HepG2 (cell line): ENCODE measurements around the gene ZDHHC13. TPM values are rescaled to one million over a fixed set of nuclear protein-coding genes. Genes with fewer than 3 reads are reported as not detected.

Source experiments
- ATAC-seq: fragments of 200-7000 bp; cut with Tn5 transposase; 3 replicates; pipeline ENCODE4 v1.9.1; 2020; ENCODE audit warnings: mild to moderate bottlenecking, moderate library complexity
- BruUV-seq: library from RNA; stranded (reverse); fragments of 400-500 nt; replicated peaks from 2 replicates; lab custom pipeline; 2021; lab: Mats Ljungman, UMichigan
- CTCF ChIA-PET: fragments of 300-600 bp; formaldehyde crosslinking; extraction: SDS; loops from one replicate; lab custom pipeline; 2021; ENCODE audit warnings: low total read pairs, inconsistent platforms, low intra/inter-chr PET ratio; lab: Yijun Ruan, JAX
- POLR2A ChIA-PET: fragments of 350-600 bp; sonication (Branson Sonifier 250); formaldehyde crosslinking; loops from one replicate; lab custom pipeline; 2020; ENCODE audit warnings: antibody characterized with exemption, inconsistent platforms; lab: Yijun Ruan, JAX
- DNase-seq: peaks from one replicate; pipeline ENCODE4 v3.0.0-alpha.2; 2015; ENCODE audit warnings: low spot score
- FAIRE-seq: peaks from 3 replicates; lab custom pipeline; 2011; peaks lifted over from hg19 to GRCh38; lab: Jason Lieb, UNC
- H2AFZ ChIP-seq: one replicate; pipeline ENCODE4 v1.6.1; 2011; ENCODE audit warnings: low read length, inconsistent platforms
- H3K27ac ChIP-seq: fragments of 300-600 bp; 3 replicates; pipeline ENCODE4 v1.8.0; 2011; ENCODE audit warnings: mixed run types, mild to moderate bottlenecking, mixed read lengths, low read length, inconsistent platforms; ENCODE audit not compliant: insufficient read depth; ENCODE audit errors: extremely low read length
- H3K27me3 ChIP-seq, 2 experiments: fragments of 200-600 bp in 1 of 2; 2 replicates in 1 of 2; 3 replicates in 1 of 2; pipeline versions ENCODE4 v1.6.0 to v1.8.0; 2011; ENCODE audit warnings: low read length in 2 of 2, mild to moderate bottlenecking in 2 of 2, moderate library complexity in 2 of 2, inconsistent platforms in 1 of 2; ENCODE audit not compliant: insufficient read depth in 2 of 2, control insufficient read depth in 1 of 2
- H3K36me3 ChIP-seq, 2 experiments: fragments of 200-600 bp in 1 of 2; replicated peaks in 1 of 2; 2 replicates in 1 of 2; 3 replicates in 1 of 2; pipeline versions ENCODE4 v1.5.1 to v1.8.0; 2011; ENCODE audit warnings: low read length in 2 of 2, inconsistent platforms in 1 of 2; ENCODE audit not compliant: insufficient read depth in 2 of 2, control insufficient read depth in 1 of 2
- H3K4me1 ChIP-seq: 2 replicates; pipeline ENCODE4 v1.5.1; 2012; ENCODE audit warnings: low read length, inconsistent platforms; ENCODE audit not compliant: insufficient read depth
- H3K4me2 ChIP-seq: 2 replicates; pipeline ENCODE4 v1.6.0; 2011; ENCODE audit warnings: low read depth, low read length, inconsistent platforms
- H3K4me3 ChIP-seq, 3 experiments: fragments of 200-600 bp in 1 of 3; sonication (generic), shearing (Covaris generic) in 1 of 3; replicated peaks in 1 of 3; 2 replicates each; pipeline ENCODE4 v1.5.1; 2011 to 2016; ENCODE audit warnings: low read length in 3 of 3, inconsistent platforms in 2 of 3, low read depth in 2 of 3, mild to moderate bottlenecking in 2 of 3, control low read depth in 1 of 3, mixed read lengths in 1 of 3; ENCODE audit not compliant: insufficient read depth in 1 of 3
- H3K79me2 ChIP-seq: one replicate; pipeline ENCODE4 v1.6.1; 2011; ENCODE audit warnings: low read length, inconsistent platforms; ENCODE audit not compliant: insufficient read depth
- H3K9ac ChIP-seq: 2 replicates; pipeline ENCODE4 v1.6.0; 2011; ENCODE audit warnings: mild to moderate bottlenecking, low read depth, low read length, inconsistent platforms; ENCODE audit not compliant: insufficient read depth
- H3K9me3 ChIP-seq: 2 replicates; pipeline ENCODE4 v1.5.1; 2012; ENCODE audit warnings: mild to moderate bottlenecking, low read length
- H4K20me1 ChIP-seq: 2 replicates; pipeline ENCODE4 v1.6.0; 2011; ENCODE audit warnings: inconsistent platforms, mild to moderate bottlenecking, low read length, moderate library complexity; ENCODE audit not compliant: insufficient read depth
- BCLAF1 ChIP-seq: fragments of 450-650 bp; IDR thresholded peaks from 2 replicates; pipeline ENCODE4 v1.6.1; 2017; ENCODE audit warnings: mild to moderate bottlenecking
- BRD4 ChIP-seq: sonication (generic); formaldehyde crosslinking; IDR thresholded peaks from 2 replicates; pipeline ENCODE4 v1.4.0; 2020; ENCODE audit warnings: missing genetic modification reagents
- GABPA ChIP-seq, 2 experiments: IDR thresholded peaks; 2 replicates each; pipeline ENCODE4 v1.6.1; 2011 to 2016; ENCODE audit warnings: low read depth in 2 of 2, low read length in 1 of 2, missing biosample characterization in 1 of 2, missing genetic modification characterization in 1 of 2
- MXI1 ChIP-seq: IDR thresholded peaks from 3 replicates; pipeline ENCODE4 v1.6.1; 2012; ENCODE audit warnings: low read depth, low read length, inconsistent platforms, borderline replicate concordance
- NFIC ChIP-seq: IDR thresholded peaks from 2 replicates; pipeline ENCODE4 v1.6.1; 2012; ENCODE audit warnings: mild to moderate bottlenecking, low read length, inconsistent platforms
- RBM22 ChIP-seq: fragments of 200-400 bp; formaldehyde crosslinking; optimal IDR thresholded peaks from 2 replicates; pipeline ENCODE3; 2017; ENCODE audit warnings: mild to moderate bottlenecking, low read length, moderate library complexity
- ZNF326 ChIP-seq: sonication (generic); formaldehyde crosslinking; IDR thresholded peaks from 2 replicates; pipeline ENCODE4 v1.4.0; 2020; ENCODE audit warnings: missing genetic modification reagents, borderline replicate concordance
- WGBS: methylation state at CpG from one replicate; pipeline ENCODE4 v1.1.6; 2017; ENCODE audit warnings: low lambda C conversion rate; 5-methylcytosine and 5-hydroxymethylcytosine counted together
- in situ Hi-C: cut with HindIII; loops from 2 replicates; pipeline ENCODE4 v1.10.0; 2017; ENCODE audit warnings: low pct_unique_long_range_greater_than_20kb; ENCODE audit not compliant: extremely low pct_ligation_motif_present
- intact Hi-C: fragments of 100-400 bp; cut with micrococcal nuclease; formaldehyde crosslinking; loops from one replicate; pipeline ENCODE4 v1.10.0; 2022; ENCODE audit not compliant: unreplicated experiment
- polyA plus RNA-seq, 8 experiments: library from polyadenylated mRNA; depleted of rRNA in 3 of 8; stranded (reverse) in 7 of 8; unstranded in 1 of 8; fragments of >200 nt; fragmentation: Illumina TruSeq in 4 of 8; extraction: Trizol in 4 of 8; gene quantifications; 2 replicates each; pipeline versions ENCODE4 v1.2.1 to v1.2.3, GENCODE V29; 2011 to 2016; ENCODE audit warnings: low read depth in 4 of 8, missing spikeins in 1 of 8, mixed read lengths in 1 of 8; ENCODE audit not compliant: insufficient read depth in 1 of 8
- total RNA-seq, 5 experiments: library from RNA; depleted of rRNA; stranded (reverse); fragments of >200 nt; fragmentation: Illumina TruSeq; extraction: Trizol; gene quantifications; 2 replicates each; pipeline ENCODE4 v1.2.3, GENCODE V29; 2016; ENCODE audit warnings: low read depth in 1 of 5

Gene ZDHHC13
- total and polyA plus RNA-seq, 2 of the 13 experiments (the other 11 are each of a cell fraction or from before 2014, with no cell fraction given), result 10.9 to 11.8 TPM

- Histone ChIP-seq H3K9me3 (no peaks in the 10 kb centered on the region), H3K79me2 (no peaks in the 10 kb centered on the region), H3K27me3 (no peaks in the 10 kb centered on the region), H3K4me3 (no peak overlapping the region), H3K27ac (no peak overlapping the region), H3K9ac (no peak overlapping the region), H4K20me1 (no peaks in the 10 kb centered on the region), H2AFZ (no peak overlapping the region), H3K36me3 (peaks cover 3 to 9% of the 10 kb centered on the region in 2 experiments; a peak in 3 of 5 replicates)
- intact Hi-C loops, result no loop called here
- 94% methylated on average over 7 of the region's 7 CpGs for WGBS
- CTCF ChIA-PET, result no interaction called here
- POLR2A ChIA-PET, result no interaction called here
- ATAC-seq, result no peak
- FAIRE-seq, result no peak
- in situ Hi-C loops, result no loop called here
- no TSS peak for BruUV-seq
- no peak for TF ChIP-seq ZNF326 (CRISPR knock-in tag)
- no peak for TF ChIP-seq BRD4 (CRISPR knock-in tag)
- TF ChIP-seq NFIC, result no peak
- TF ChIP-seq GABPA (IDR thresholded peaks at IDR 0.05; ENCODE audit: low read depth, low read length), result no peak
- TF ChIP-seq GABPA (CRISPR knock-in tag; IDR thresholded peaks at IDR 0.05; ENCODE audit: low read depth), result no peak
- TF ChIP-seq RBM22, result no peak
- TF ChIP-seq MXI1, result no peak
- TF ChIP-seq BCLAF1, result no peak
- TF ChIP-seq, all 625 proteins: peak for 0
- no peak for DNase-seq
- Histone ChIP-seq H3K4me1 (no peaks in the 10 kb centered on the region), H3K4me2 (no peak overlapping the region)
Measured at GRCh38 chr11:19173964-19174638, 57.1 kb downstream of the ZDHHC13 start.
